VCaP (cell line): Measurements from ENCODE around the gene SCN11A.

Experiments used
- H3K27ac ChIP-seq: fragments of 450-650 bp; 2 replicates; pipeline ENCODE4 v1.5.1; 2017
- TF ChIP-seq, protein P1 (sequence below): fragments of 450-650 bp; conservative IDR thresholded peaks from 2 replicates; pipeline ENCODE4 v1.5.1; 2017; ENCODE audit warnings: mild to moderate bottlenecking, moderate library complexity

The SCN11A gene

DNA sequence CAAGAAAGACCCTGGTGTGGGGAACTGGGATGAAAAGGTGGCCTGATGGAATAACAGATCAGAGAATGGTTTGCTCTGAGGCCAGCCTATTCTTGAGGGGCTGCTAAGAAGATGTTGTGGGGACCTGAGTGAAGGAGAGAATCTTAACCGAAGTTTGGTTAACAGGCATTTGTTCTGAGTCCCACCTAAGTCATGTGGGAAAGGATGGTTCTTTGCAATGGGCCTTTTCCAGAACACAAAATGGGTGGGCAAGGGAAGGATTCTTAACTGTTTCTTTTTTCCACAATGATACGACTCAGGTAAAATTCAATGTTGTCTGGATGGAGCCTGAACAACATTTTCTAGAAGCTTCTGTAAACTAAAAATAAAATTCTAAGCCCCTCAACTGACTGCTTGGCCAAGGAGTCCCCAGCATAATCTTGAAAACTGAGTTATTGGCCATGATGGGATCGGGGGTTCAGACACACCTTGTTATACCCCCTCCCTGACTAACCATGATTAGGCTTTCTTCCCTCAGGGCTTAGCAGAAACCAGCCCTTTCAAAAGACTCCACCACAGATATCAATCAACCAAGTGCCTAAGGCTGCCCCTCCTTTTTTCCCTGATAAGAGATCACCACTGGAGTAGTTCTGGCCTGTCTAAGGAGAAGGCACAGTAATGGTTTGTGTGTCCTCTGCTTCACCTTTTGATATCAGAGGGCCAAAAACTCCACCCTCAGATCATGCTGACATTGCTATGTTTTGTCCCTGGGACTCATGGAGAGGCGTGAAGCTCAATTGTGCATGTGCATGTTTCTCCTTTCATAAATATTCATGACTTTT lies 30.1 kb downstream of the SCN11A start:
- H3K27ac ChIP-seq: no peak overlapping the region
- TF ChIP-seq, protein P1, sequence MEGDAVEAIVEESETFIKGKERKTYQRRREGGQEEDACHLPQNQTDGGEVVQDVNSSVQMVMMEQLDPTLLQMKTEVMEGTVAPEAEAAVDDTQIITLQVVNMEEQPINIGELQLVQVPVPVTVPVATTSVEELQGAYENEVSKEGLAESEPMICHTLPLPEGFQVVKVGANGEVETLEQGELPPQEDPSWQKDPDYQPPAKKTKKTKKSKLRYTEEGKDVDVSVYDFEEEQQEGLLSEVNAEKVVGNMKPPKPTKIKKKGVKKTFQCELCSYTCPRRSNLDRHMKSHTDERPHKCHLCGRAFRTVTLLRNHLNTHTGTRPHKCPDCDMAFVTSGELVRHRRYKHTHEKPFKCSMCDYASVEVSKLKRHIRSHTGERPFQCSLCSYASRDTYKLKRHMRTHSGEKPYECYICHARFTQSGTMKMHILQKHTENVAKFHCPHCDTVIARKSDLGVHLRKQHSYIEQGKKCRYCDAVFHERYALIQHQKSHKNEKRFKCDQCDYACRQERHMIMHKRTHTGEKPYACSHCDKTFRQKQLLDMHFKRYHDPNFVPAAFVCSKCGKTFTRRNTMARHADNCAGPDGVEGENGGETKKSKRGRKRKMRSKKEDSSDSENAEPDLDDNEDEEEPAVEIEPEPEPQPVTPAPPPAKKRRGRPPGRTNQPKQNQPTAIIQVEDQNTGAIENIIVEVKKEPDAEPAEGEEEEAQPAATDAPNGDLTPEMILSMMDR: no peak

DNA sequence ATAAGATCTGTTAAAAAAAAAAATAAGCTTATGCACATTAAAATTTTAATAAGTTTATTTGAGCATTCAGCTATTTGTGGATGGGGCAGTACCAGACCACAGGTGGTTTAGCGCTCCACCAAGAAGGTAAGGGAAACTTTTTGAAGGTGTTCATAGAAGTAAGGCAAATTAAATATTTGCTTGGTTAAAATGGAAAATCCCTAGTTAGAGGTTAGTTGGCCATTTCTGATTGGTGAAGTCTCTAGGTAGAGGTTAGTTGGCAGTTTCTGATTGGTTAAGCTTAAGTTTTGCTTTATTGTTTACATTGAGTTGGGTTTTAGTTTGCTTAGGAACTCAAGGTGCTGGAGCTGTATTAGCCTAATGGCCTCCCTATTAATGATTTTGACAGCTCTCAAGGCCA lies 30.7 kb downstream of the SCN11A start:
- no peak overlapping the region for H3K27ac ChIP-seq

DNA sequence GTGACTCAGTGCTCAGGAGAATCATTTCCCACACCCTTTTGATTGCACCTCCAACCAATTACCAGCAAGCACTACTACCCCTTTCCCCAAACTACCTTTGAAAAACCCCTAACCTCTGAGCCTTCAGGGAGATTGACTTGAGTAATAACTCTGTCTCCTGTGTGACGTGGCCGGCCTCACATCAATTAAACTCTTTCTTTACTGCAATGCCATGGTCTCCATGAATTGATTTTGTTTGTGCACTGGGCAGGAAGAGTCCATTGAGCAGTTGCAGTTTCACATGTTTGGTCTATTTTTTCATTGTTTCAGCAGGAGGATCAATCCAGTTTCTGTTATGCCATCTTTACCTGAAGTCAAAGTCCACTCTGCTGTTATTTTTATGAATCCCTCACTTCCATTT lies 32.4 kb downstream of the SCN11A start:
- TF ChIP-seq, protein P1: no peak
- H3K27ac ChIP-seq: no peak overlapping the region

More for the DNA sequence above, 30.7 kb downstream of the SCN11A start:
- TF ChIP-seq, protein P1: no peak

DNA sequence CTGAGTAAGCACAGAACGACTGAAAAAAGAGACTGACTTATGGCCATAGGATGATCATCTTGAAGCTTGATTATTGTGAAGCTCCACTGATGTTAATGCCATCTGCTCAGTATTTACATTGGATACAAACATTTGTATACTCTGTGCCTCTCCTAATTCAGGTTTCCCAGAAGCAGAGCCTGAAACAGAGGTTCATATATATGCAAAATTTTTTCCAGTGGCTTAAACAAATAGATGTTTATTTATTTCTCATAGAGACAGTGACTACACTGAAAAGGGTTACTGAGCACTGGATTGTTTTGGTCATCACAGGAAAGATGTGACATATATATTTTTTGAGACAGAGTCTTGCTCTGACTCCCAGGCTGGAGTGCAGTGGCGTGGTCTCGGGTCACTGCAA lies 36.3 kb downstream of the SCN11A start:
- no peak overlapping the region for H3K27ac ChIP-seq
- TF ChIP-seq, protein P1: no peak

DNA sequence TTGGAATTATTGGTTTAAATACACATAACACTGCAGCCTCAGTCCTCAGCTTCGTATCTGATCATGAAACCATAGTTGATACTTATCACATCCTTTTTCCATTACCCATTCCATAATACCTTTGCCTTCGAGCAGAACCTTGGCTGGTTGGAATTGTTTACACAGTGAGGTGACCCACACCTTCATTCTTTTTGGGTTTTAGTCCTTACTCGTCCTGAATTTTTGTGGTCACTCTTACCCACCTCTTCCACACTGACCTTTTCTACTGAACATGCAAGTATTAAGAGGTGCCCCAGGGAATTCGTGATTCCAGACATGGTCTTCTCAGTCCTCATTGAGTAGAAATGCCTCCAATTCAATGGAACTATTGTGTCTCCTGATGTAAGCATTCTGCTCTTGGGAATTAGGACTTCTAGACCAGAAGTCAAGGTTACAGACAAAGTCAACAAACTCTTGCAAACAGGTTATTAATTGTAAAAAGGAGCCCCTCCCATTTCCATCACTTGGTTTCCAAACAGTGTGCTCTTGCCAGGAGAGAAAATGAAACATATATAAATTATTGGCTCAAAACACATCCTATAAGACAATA lies 37.7 kb downstream of the SCN11A start:
- H3K27ac ChIP-seq: no peak overlapping the region
- TF ChIP-seq, protein P1: no peak

DNA sequence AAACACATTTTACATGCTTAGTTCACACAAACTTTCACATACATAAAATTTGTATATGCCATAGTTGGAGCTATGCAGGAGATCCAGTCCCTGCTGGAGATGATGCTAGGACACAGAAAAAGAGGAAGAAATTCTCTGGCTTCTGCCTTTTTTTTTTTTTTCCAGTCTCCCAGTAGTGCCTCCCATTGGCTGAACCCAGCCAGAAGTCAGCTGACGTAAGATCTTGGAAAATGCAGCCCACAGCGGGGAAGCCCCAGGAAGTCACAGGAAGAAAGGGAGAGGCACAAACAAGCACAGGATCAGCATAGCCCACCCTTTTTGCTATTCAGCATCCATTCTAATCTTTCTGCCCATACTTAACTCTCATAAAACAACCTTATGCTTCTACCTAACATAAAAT lies 38.5 kb downstream of the SCN11A start:
- TF ChIP-seq, protein P1: no peak
- no peak overlapping the region for H3K27ac ChIP-seq

DNA sequence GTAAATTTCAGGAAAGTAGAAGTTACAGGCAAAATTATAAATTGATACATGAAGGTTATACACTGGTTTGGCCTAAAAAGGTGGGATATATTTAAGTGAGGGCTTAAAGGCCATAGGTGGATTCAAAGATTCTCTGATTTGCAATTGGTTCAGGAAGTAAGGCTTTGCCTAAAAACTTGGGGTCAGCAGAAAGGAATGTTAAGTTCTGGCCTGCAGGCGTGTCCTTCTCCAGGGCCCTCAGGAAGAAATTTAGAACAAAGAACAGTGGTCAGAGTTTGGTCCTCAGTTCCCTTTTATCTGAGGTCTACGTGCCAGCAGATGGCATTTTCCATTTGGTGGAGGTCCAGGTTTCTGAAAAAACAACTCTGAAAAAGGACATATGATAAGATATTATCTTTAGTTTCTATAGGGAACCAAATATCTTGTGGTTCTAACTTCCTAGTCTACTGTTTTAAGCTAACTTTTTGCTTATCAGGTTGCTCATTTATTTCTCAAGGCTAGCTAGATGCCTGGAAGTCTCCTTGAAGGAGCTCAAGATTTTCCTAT lies 40.5 kb downstream of the SCN11A start:
- TF ChIP-seq, protein P1: no peak
- no peak overlapping the region for H3K27ac ChIP-seq
